DND-41 (cell line): ENCODE results near the gene GALNT7.

ENCODE experiments used
- EZH2 ChIP-seq: IDR thresholded peaks from 3 replicates; pipeline ENCODE4 v1.6.1; 2012; ENCODE audit warnings: borderline replicate concordance, low read depth, mild to moderate bottlenecking, moderate library complexity, low read length, inconsistent platforms; ENCODE audit not compliant: severe bottlenecking
- TF ChIP-seq, protein P1 (sequence below): IDR thresholded peaks from 2 replicates; pipeline ENCODE4 v1.5.1; 2012; ENCODE audit warnings: borderline replicate concordance, low read length, moderate library complexity, mild to moderate bottlenecking; ENCODE audit not compliant: poor library complexity, severe bottlenecking; ENCODE audit errors: extremely low read depth

DNA sequence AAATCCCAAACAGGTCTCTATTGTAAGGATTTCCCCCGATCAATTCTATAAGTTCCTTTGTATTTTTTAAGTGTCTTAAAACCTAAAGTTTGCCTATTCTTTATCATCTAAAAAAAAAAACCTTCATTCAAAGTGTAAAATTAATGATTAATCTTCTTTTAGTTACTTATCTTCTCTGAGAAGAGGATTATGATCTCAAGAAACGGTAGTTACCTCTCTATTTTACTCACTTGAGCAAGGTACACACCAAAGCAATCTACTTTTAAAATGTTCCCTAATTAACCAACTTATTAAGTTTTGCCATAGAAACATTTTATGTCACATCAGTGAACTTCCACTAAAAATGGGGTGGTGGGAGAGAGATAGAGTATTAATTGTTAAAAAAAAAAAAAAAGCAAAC lies 15.2 kb upstream of the GALNT7 start:
- TF ChIP-seq, protein P1, sequence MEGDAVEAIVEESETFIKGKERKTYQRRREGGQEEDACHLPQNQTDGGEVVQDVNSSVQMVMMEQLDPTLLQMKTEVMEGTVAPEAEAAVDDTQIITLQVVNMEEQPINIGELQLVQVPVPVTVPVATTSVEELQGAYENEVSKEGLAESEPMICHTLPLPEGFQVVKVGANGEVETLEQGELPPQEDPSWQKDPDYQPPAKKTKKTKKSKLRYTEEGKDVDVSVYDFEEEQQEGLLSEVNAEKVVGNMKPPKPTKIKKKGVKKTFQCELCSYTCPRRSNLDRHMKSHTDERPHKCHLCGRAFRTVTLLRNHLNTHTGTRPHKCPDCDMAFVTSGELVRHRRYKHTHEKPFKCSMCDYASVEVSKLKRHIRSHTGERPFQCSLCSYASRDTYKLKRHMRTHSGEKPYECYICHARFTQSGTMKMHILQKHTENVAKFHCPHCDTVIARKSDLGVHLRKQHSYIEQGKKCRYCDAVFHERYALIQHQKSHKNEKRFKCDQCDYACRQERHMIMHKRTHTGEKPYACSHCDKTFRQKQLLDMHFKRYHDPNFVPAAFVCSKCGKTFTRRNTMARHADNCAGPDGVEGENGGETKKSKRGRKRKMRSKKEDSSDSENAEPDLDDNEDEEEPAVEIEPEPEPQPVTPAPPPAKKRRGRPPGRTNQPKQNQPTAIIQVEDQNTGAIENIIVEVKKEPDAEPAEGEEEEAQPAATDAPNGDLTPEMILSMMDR = no peak
- TF ChIP-seq EZH2 = no peak
